Fibroblast of villous mesenchyme (primary cell): ENCODE measurements around the gene G2E3. TPM values are rescaled to one million over a fixed set of nuclear protein-coding genes. Genes with fewer than 3 reads are reported as not detected.
"Not testable (repeated sequence)": the region's sequence is repeated elsewhere in the genome, so short reads cannot be mapped to it uniquely, and the experiment has no call there.

Source experiments
- DNase-seq: peaks from one replicate; pipeline ENCODE4 v3.0.0-alpha.2; 2010; ENCODE audit warnings: low read depth
- H3K4me3 ChIP-seq: 2 replicates; pipeline ENCODE4 v1.5.1; 2011; ENCODE audit warnings: low read depth, mild to moderate bottlenecking, low read length
- CTCF ChIP-seq: IDR thresholded peaks from 2 replicates; pipeline ENCODE4 v1.5.1; 2012; ENCODE audit warnings: low read depth, mild to moderate bottlenecking, low read length; ENCODE audit not compliant: insufficient read depth
- total RNA-seq: library from RNA; depleted of rRNA; stranded (reverse); fragments of >200 nt; gene quantifications from 2 replicates; pipeline ENCODE4 v1.2.3, GENCODE V29; 2012

The G2E3 gene
- total RNA-seq, 1 donor, result 38.4 TPM

- DNase-seq, result no peak
- no peak for TF ChIP-seq CTCF
- H3K4me3 ChIP-seq, result no peak overlapping the region
These were observed 13.3 kb downstream of the G2E3 start for GRCh38 chr14:30572237-30572636.

GRCh38 chr14:30572771-30573170 is 13.8 kb downstream of the G2E3 start:
- H3K4me3 ChIP-seq, result no peak overlapping the region
- TF ChIP-seq CTCF, result no peak
- no peak for DNase-seq

GRCh38 chr14:30573226-30573814 is 14.4 kb downstream of the G2E3 start:
- DNase-seq, result peak; percentile 77
- no peak overlapping the region for H3K4me3 ChIP-seq
- no peak for TF ChIP-seq CTCF

GRCh38 chr14:30573966-30574365 is 15.0 kb downstream of the G2E3 start:
- no peak for DNase-seq
- H3K4me3 ChIP-seq, result no peak overlapping the region
- no peak for TF ChIP-seq CTCF

- DNase-seq, H3K4me3 ChIP-seq: not testable (repeated sequence)
These were observed 15.8 kb downstream of the G2E3 start for GRCh38 chr14:30574777-30575176.

- H3K4me3 ChIP-seq, DNase-seq: not testable (repeated sequence)
These were observed 17.4 kb downstream of the G2E3 start for GRCh38 chr14:30576333-30576732.

- no peak overlapping the region for H3K4me3 ChIP-seq
- DNase-seq, result peak; percentile 43
These were observed 21.8 kb downstream of the G2E3 start for GRCh38 chr14:30580616-30581282.

More at GRCh38 chr14:30580616-30581282, 21.8 kb downstream of the G2E3 start:
- no peak for TF ChIP-seq CTCF
